WTC11 (cell line): Measurements from ENCODE around the gene MCAT. TPM values are rescaled to one million over a fixed set of nuclear protein-coding genes. Genes with fewer than 3 reads are reported as not detected.

Experiments
- ATAC-seq: fragments of 200-7000 bp; cut with Tn5 transposase; 2 replicates; pipeline ENCODE4 v1.10.0; 2021; ENCODE audit warnings: mild to moderate bottlenecking, moderate library complexity
- CTCF ChIA-PET: fragments of 300-600 bp; sonication (Branson Sonifier 250); formaldehyde crosslinking; loops from one replicate; lab custom pipeline; 2021; ENCODE audit warnings: antibody characterized with exemption; lab: Charles Lee
- POLR2A ChIA-PET: fragments of 350-600 bp; sonication (Branson Sonifier 250); formaldehyde crosslinking; loops from one replicate; lab custom pipeline; 2021; ENCODE audit warnings: antibody characterized with exemption; lab: Charles Lee
- DNase-seq: peaks from one replicate; pipeline ENCODE4 v3.0.0; 2021; ENCODE audit warnings: low spot score
- H3K27ac Mint-ChIP-seq: 2 replicates; pipeline ENCODE4 v1.8.0; 2021; ENCODE audit warnings: mixed read lengths
- H3K27me3 Mint-ChIP-seq: 2 replicates; pipeline ENCODE4 v1.8.0; 2021; ENCODE audit warnings: low read depth, mild to moderate bottlenecking, moderate library complexity, mixed read lengths
- H3K36me3 Mint-ChIP-seq: 2 replicates; pipeline ENCODE4 v1.8.0; 2021; ENCODE audit warnings: mixed read lengths
- H3K4me1 Mint-ChIP-seq: 2 replicates; pipeline ENCODE4 v1.8.0; 2022; ENCODE audit warnings: mixed read lengths
- H3K4me3 Mint-ChIP-seq: 2 replicates; pipeline ENCODE4 v1.8.0; 2021; ENCODE audit warnings: mild to moderate bottlenecking, moderate library complexity, mixed read lengths
- H3K9me3 Mint-ChIP-seq: 2 replicates; pipeline ENCODE4 v1.8.0; 2021; ENCODE audit warnings: mixed read lengths
- CREB1 ChIP-seq: sonication (generic); formaldehyde crosslinking; IDR thresholded peaks from 2 replicates; pipeline ENCODE4 v1.8.0; 2023; ENCODE audit warnings: mild to moderate bottlenecking, missing genetic modification reagents
- ELF4 ChIP-seq: sonication (generic); formaldehyde crosslinking; IDR thresholded peaks from 2 replicates; pipeline ENCODE4 v1.8.1; 2022; ENCODE audit warnings: low read depth, mild to moderate bottlenecking, moderate library complexity, missing genetic modification reagents
- JAZF1 ChIP-seq: fragments of 250-450 bp; sonication (Bioruptor Pico); IDR thresholded peaks from 2 replicates; pipeline ENCODE4 v1.9.0; 2021; ENCODE audit warnings: moderate library complexity, mild to moderate bottlenecking, inconsistent platforms
- JUN ChIP-seq: sonication (generic); formaldehyde crosslinking; IDR thresholded peaks from 2 replicates; pipeline ENCODE4 v1.8.0; 2023; ENCODE audit warnings: mild to moderate bottlenecking, missing genetic modification reagents
- NFYB ChIP-seq: sonication (generic); formaldehyde crosslinking; conservative IDR thresholded peaks from 2 replicates; pipeline ENCODE4 v1.8.0; 2022; ENCODE audit warnings: low read depth, missing genetic modification reagents
- PRRX2 ChIP-seq: fragments of 250-450 bp; sonication (Bioruptor Pico); IDR thresholded peaks from 2 replicates; pipeline ENCODE4 v1.8.0; 2021; ENCODE audit warnings: mild to moderate bottlenecking
- SP1 ChIP-seq: sonication (generic); formaldehyde crosslinking; conservative IDR thresholded peaks from 2 replicates; pipeline ENCODE4 v1.8.1; 2022; ENCODE audit warnings: missing genetic modification reagents
- total RNA-seq: library from RNA; stranded (reverse); gene quantifications from 3 replicates; pipeline ENCODE4 v1.2.3, GENCODE V29; 2021
- TF ChIP-seq, protein P1 (sequence below): sonication (generic); formaldehyde crosslinking; IDR thresholded peaks from 2 replicates; pipeline ENCODE4 v1.8.1; 2022; ENCODE audit warnings: mild to moderate bottlenecking, missing genetic modification reagents, moderate library complexity, borderline replicate concordance
- TF ChIP-seq, protein P2 (sequence below): sonication (generic); formaldehyde crosslinking; IDR thresholded peaks from 2 replicates; pipeline ENCODE4 v1.8.1; 2022; ENCODE audit warnings: low read depth, mild to moderate bottlenecking, moderate library complexity, missing genetic modification reagents, borderline replicate concordance
- TF ChIP-seq, protein P3 (sequence below): sonication (generic); formaldehyde crosslinking; conservative IDR thresholded peaks from 2 replicates; pipeline ENCODE4 v1.8.1; 2023; ENCODE audit warnings: mild to moderate bottlenecking, low read depth, missing genetic modification reagents, moderate library complexity
- TF ChIP-seq, protein P4 (sequence below): sonication (generic); formaldehyde crosslinking; IDR thresholded peaks from 2 replicates; pipeline ENCODE4 v1.8.1; 2022; ENCODE audit warnings: missing genetic modification reagents, borderline replicate concordance
- TF ChIP-seq, protein P5 (sequence below): fragments of 250-450 bp; sonication (Bioruptor Pico); IDR thresholded peaks from 2 replicates; pipeline ENCODE4 v2.1.2; 2022; ENCODE audit warnings: mild to moderate bottlenecking, moderate library complexity
- TF ChIP-seq, protein P6 (sequence below): sonication (generic); formaldehyde crosslinking; IDR thresholded peaks from 2 replicates; pipeline ENCODE4 v1.8.1; 2023; ENCODE audit warnings: mild to moderate bottlenecking, missing genetic modification reagents, borderline replicate concordance

MCAT gene
- total RNA-seq, 1 experiment from 2014 or later = 18.5 TPM

DNA sequence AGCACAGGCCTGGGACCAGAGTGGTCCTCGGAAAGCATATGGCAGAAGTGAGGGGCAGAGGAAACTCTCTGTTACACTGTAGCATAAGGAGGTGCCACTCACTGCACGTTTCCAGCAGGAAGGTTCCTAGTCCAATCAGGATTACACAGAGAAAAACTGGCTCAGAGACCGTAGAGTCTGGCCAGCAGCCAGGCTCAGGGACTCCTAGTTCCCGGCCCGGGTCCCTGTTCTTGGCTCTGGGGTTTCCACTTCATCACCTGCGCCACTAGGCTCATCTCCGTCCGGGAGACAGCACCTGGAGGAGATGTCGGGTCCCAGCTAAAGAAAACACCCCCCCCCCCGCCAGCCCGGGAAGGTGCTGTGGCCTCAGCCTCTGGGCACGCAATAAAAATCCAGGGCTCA lies 42.7 kb upstream of the MCAT start:
- POLR2A ChIA-PET = interaction anchor here (0.7 kb wide), 1 partner anchor 20 kb away, joined by 3 read pairs; no protein-coding TSS in a partner anchor
- DNase-seq (no peak), ATAC-seq (peak; percentile 2; the same call in 1 of the 2 replicates)
- TF ChIP-seq PRRX2 (CRISPR knock-in tag) = no peak
- no peak for TF ChIP-seq JAZF1
- CTCF ChIA-PET = interaction anchor here (0.6 to 4.9 kb wide), 8 partner anchors 10 to 211 kb away, joined by 3 to 85 read pairs (median 4); no protein-coding TSS in a partner anchor
- Mint-ChIP-seq H3K27me3 (peaks cover 10% of the 10 kb centered on the region), H3K9me3 (no peaks in the 10 kb centered on the region), H3K4me3 (peak overlapping the region; percentile 78), H3K4me1 (peaks cover 24% of the 10 kb centered on the region), H3K36me3 (peaks cover 10% of the 10 kb centered on the region), H3K27ac (no peak overlapping the region)

DNA sequence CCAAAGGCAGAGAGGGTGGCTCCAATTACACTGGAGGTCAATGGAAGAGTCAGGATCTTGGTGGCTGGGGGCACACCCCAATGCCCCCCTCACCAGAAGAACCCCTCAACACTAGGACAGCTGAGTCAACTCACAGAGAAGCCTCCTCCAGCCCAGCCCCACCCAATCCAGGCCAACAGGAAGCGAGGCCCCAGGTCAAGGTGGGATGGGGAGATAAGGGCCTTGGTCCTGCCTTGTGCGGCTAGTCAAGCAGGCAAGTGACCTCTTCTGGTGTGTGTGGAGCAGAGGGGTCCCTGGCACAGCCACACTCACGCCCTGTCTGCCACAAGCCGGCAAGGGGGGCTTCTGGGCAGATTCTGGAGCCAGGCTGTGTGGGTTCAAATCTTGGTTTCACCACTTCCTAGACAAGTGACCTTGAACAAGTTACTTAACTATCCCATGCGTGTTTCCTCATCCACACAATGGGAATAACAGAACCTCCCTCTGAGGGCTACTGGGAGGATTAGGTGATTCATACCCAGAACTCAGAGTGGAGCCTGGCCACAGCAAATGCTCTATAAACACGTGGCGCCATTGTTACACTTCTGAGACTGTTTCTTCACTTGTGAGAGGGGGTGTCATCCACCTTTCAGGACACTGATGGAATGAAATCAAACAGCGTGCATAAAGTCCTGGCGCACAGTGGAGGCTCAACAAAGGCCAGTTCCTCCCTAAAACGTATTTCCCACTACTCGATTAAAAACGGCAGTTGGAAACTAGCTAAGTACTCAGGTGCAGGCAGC lies 40.5 kb upstream of the MCAT start:
- peak overlapping the region; percentile 76; the same call in 1 of the 2 replicates for H3K27ac Mint-ChIP-seq
- no peaks in the 10 kb centered on the region; the same call in 1 of the 2 replicates for H3K27me3 Mint-ChIP-seq
- DNase-seq = no peak
- peaks cover 18% of the 10 kb centered on the region for H3K4me1 Mint-ChIP-seq
- no peaks in the 10 kb centered on the region for H3K9me3 Mint-ChIP-seq
- CTCF ChIA-PET = interaction anchor here (1.4 to 4.9 kb wide), 2 partner anchors 43 to 45 kb away, joined by 5 to 85 read pairs; no protein-coding TSS in a partner anchor
- H3K4me3 Mint-ChIP-seq = peak overlapping the region; percentile 49
- peaks cover 31% of the 10 kb centered on the region for H3K36me3 Mint-ChIP-seq
- TF ChIP-seq NFYB (CRISPR knock-in tag) (no peak), ELF4 (no peak)
- POLR2A ChIA-PET = interaction anchor here (0.6 kb wide), 1 partner anchor 172 kb away, joined by 4 read pairs; no protein-coding TSS in a partner anchor
- ATAC-seq = no peak

DNA sequence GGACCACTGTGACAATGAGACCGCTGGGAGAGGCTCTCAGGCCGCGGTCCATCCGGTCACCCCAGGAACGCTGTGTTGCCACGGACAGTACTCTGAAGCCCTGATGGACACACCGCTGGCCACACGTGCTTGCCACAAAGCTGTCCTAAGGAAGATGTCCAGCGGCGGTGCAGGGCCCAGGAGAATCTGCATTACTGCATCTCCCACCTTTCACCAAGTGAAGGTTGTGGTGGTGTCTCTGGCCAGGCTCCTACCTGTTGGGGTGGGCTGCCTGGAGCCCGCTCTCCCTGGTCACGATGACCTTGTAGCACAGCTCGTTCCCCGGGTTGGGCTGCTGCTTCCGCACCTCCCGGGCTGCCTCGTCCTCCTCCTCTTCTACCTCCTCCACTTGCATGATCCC lies 39.5 kb upstream of the MCAT start:
- DNase-seq (no peak), ATAC-seq (no peak)
- Mint-ChIP-seq H3K4me1 (peaks cover 18% of the 10 kb centered on the region), H3K9me3 (no peaks in the 10 kb centered on the region), H3K27me3 (no peaks in the 10 kb centered on the region; the same call in 1 of the 2 replicates), H3K36me3 (peaks cover 37% of the 10 kb centered on the region), H3K27ac (peak overlapping the region; percentile 78; the same call in 1 of the 2 replicates), H3K4me3 (no peak overlapping the region)
- POLR2A ChIA-PET = no interaction called here
- TF ChIP-seq, protein P1, sequence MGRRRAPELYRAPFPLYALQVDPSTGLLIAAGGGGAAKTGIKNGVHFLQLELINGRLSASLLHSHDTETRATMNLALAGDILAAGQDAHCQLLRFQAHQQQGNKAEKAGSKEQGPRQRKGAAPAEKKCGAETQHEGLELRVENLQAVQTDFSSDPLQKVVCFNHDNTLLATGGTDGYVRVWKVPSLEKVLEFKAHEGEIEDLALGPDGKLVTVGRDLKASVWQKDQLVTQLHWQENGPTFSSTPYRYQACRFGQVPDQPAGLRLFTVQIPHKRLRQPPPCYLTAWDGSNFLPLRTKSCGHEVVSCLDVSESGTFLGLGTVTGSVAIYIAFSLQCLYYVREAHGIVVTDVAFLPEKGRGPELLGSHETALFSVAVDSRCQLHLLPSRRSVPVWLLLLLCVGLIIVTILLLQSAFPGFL (CRISPR knock-in tag) = no peak
- TF ChIP-seq, protein P2, sequence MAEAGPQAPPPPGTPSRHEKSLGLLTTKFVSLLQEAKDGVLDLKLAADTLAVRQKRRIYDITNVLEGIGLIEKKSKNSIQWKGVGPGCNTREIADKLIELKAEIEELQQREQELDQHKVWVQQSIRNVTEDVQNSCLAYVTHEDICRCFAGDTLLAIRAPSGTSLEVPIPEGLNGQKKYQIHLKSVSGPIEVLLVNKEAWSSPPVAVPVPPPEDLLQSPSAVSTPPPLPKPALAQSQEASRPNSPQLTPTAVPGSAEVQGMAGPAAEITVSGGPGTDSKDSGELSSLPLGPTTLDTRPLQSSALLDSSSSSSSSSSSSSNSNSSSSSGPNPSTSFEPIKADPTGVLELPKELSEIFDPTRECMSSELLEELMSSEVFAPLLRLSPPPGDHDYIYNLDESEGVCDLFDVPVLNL = no peak
- TF ChIP-seq JUN (CRISPR knock-in tag) (no peak), CREB1 (no peak), SP1 (CRISPR knock-in tag) (no peak)
- TF ChIP-seq, protein P3, sequence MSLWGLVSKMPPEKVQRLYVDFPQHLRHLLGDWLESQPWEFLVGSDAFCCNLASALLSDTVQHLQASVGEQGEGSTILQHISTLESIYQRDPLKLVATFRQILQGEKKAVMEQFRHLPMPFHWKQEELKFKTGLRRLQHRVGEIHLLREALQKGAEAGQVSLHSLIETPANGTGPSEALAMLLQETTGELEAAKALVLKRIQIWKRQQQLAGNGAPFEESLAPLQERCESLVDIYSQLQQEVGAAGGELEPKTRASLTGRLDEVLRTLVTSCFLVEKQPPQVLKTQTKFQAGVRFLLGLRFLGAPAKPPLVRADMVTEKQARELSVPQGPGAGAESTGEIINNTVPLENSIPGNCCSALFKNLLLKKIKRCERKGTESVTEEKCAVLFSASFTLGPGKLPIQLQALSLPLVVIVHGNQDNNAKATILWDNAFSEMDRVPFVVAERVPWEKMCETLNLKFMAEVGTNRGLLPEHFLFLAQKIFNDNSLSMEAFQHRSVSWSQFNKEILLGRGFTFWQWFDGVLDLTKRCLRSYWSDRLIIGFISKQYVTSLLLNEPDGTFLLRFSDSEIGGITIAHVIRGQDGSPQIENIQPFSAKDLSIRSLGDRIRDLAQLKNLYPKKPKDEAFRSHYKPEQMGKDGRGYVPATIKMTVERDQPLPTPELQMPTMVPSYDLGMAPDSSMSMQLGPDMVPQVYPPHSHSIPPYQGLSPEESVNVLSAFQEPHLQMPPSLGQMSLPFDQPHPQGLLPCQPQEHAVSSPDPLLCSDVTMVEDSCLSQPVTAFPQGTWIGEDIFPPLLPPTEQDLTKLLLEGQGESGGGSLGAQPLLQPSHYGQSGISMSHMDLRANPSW (CRISPR knock-in tag) = no peak
- TF ChIP-seq, protein P4, sequence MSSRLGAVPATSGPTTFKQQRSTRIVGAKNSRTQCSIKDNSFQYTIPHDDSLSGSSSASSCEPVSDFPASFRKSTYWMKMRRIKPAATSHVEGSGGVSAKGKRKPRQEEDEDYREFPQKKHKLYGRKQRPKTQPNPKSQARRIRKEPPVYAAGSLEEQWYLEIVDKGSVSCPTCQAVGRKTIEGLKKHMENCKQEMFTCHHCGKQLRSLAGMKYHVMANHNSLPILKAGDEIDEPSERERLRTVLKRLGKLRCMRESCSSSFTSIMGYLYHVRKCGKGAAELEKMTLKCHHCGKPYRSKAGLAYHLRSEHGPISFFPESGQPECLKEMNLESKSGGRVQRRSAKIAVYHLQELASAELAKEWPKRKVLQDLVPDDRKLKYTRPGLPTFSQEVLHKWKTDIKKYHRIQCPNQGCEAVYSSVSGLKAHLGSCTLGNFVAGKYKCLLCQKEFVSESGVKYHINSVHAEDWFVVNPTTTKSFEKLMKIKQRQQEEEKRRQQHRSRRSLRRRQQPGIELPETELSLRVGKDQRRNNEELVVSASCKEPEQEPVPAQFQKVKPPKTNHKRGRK (CRISPR knock-in tag) = no peak
- TF ChIP-seq, protein P5, sequence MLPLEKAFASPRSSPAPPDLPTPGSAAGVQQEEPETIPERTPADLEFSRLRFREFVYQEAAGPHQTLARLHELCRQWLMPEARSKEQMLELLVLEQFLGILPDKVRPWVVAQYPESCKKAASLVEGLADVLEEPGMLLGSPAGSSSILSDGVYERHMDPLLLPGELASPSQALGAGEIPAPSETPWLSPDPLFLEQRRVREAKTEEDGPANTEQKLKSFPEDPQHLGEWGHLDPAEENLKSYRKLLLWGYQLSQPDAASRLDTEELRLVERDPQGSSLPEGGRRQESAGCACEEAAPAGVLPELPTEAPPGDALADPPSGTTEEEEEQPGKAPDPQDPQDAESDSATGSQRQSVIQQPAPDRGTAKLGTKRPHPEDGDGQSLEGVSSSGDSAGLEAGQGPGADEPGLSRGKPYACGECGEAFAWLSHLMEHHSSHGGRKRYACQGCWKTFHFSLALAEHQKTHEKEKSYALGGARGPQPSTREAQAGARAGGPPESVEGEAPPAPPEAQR (CRISPR knock-in tag) = no peak
- TF ChIP-seq, protein P6, sequence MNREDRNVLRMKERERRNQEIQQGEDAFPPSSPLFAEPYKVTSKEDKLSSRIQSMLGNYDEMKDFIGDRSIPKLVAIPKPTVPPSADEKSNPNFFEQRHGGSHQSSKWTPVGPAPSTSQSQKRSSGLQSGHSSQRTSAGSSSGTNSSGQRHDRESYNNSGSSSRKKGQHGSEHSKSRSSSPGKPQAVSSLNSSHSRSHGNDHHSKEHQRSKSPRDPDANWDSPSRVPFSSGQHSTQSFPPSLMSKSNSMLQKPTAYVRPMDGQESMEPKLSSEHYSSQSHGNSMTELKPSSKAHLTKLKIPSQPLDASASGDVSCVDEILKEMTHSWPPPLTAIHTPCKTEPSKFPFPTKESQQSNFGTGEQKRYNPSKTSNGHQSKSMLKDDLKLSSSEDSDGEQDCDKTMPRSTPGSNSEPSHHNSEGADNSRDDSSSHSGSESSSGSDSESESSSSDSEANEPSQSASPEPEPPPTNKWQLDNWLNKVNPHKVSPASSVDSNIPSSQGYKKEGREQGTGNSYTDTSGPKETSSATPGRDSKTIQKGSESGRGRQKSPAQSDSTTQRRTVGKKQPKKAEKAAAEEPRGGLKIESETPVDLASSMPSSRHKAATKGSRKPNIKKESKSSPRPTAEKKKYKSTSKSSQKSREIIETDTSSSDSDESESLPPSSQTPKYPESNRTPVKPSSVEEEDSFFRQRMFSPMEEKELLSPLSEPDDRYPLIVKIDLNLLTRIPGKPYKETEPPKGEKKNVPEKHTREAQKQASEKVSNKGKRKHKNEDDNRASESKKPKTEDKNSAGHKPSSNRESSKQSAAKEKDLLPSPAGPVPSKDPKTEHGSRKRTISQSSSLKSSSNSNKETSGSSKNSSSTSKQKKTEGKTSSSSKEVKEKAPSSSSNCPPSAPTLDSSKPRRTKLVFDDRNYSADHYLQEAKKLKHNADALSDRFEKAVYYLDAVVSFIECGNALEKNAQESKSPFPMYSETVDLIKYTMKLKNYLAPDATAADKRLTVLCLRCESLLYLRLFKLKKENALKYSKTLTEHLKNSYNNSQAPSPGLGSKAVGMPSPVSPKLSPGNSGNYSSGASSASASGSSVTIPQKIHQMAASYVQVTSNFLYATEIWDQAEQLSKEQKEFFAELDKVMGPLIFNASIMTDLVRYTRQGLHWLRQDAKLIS (CRISPR knock-in tag) = no peak
- CTCF ChIA-PET = interaction anchor here (1.4 kb wide), 1 partner anchor 46 kb away, joined by 5 read pairs; no protein-coding TSS in a partner anchor
